ENCODE data around the gene TMEM203. TPM values are rescaled to one million over a fixed set of nuclear protein-coding genes. Genes with fewer than 3 reads are reported as not detected.

The TMEM203 gene
- total RNA-seq, 4 donors from 2014 or later, result 18.9 to 42.1 (median 28.7) TPM

GRCh38 chr9:137237759-137238726 lies 32.6 kb upstream of the TMEM203 start:
- TF ChIP-seq CTCF (IDR thresholded peaks at IDR 0.05) (peak in 1 of 5 experiments; percentile 21), POLR2AphosphoS5 (IDR thresholded peaks at IDR 0.05) (peak; percentile 57 to 77 (median 76)), EP300 (IDR thresholded peaks at IDR 0.05; ENCODE audit: low read depth) (no peak), POLR2A (IDR thresholded peaks at IDR 0.05) (peak; percentile 48)
- H3K4me3 ChIP-seq, result no peak overlapping the region
- 57% methylated on average over 7 of the region's 13 CpGs; no CpG with 5 or more reads in 1 of the 2 donors for WGBS, 2 donors (ENCODE audit: low coverage in 1 of 2)
- H3K27ac ChIP-seq, result peak overlapping the region; percentile 99 to 100 (median 100)
- peaks cover 0 to 5% (median 0%) of the 10 kb centered on the region in 4 donors for H3K36me3 ChIP-seq
- no peaks in the 10 kb centered on the region for H3K9me3 ChIP-seq
- in situ Hi-C loops (cut with MboI; ENCODE audit: low pct_ligation_motif_present in 1 of 4, low pct_unique_long_range_greater_than_20kb in 1 of 4, low sequenced_read_pairs in 3 of 4), result loop anchor here in 1 of 4 donors (10.0 kb wide), 1 partner anchor 113 kb away; no protein-coding TSS in a partner anchor
- H3K27me3 ChIP-seq, result peaks cover 20% of the 10 kb centered on the region
- H3K4me1 ChIP-seq, result peaks cover 44 to 64% (median 50%) of the 10 kb centered on the region in 4 donors
- peak; percentile 75 for DNase-seq
- intact Hi-C loops (cut with DNase I; ENCODE audit: low total_unique reads), result no loop called here

GRCh38 chr9:137236936-137237421 lies 31.5 kb upstream of the TMEM203 start:
- TF ChIP-seq POLR2A (IDR thresholded peaks at IDR 0.05) (no peak), EP300 (IDR thresholded peaks at IDR 0.05; ENCODE audit: low read depth) (no peak), CTCF (IDR thresholded peaks at IDR 0.05) (no peak), POLR2AphosphoS5 (IDR thresholded peaks at IDR 0.05) (no peak)
- in situ Hi-C loops (cut with MboI; ENCODE audit: low pct_ligation_motif_present in 1 of 4, low pct_unique_long_range_greater_than_20kb in 1 of 4, low sequenced_read_pairs in 3 of 4), result loop anchor here in 1 of 4 donors (10.0 kb wide), 1 partner anchor 112 kb away; no protein-coding TSS in a partner anchor

GRCh38 chr9:137236238-137236935 lies 30.9 kb upstream of the TMEM203 start:
- Histone ChIP-seq H3K4me1 (peaks cover 34 to 52% (median 44%) of the 10 kb centered on the region in 4 donors), H3K36me3 (no peaks in the 10 kb centered on the region), H3K27me3 (peaks cover 37% of the 10 kb centered on the region), H3K4me3 (peak overlapping the region in 1 of 4 donors; percentile 26), H3K27ac (peak overlapping the region in 3 of 4 donors; percentile 99 to 100 (median 99)), H3K9me3 (no peaks in the 10 kb centered on the region)
- WGBS, 2 donors (ENCODE audit: low coverage in 1 of 2), result 6% methylated on average over 23 of the region's 31 CpGs; no CpG with 5 or more reads in 1 of the 2 donors
- intact Hi-C loops (cut with DNase I; ENCODE audit: low total_unique reads) (no loop called here), in situ Hi-C loops (cut with MboI; ENCODE audit: low pct_ligation_motif_present in 1 of 4, low pct_unique_long_range_greater_than_20kb in 1 of 4, low sequenced_read_pairs in 3 of 4) (loop anchor here in 1 of 4 donors (10.0 kb wide), 1 partner anchor 112 kb away; no protein-coding TSS in a partner anchor)
- TF ChIP-seq CTCF (IDR thresholded peaks at IDR 0.05), result peak; percentile 99 to 100 (median 100)
- TF ChIP-seq EP300 (IDR thresholded peaks at IDR 0.05; ENCODE audit: low read depth), result no peak
- DNase-seq, result peak; percentile 93

More at GRCh38 chr9:137236936-137237421, 31.5 kb upstream of the TMEM203 start:
- H3K36me3 ChIP-seq, result no peaks in the 10 kb centered on the region
- peak overlapping the region; percentile 99 to 100 (median 100) for H3K27ac ChIP-seq
- intact Hi-C loops (cut with DNase I; ENCODE audit: low total_unique reads), result no loop called here
- H3K9me3 ChIP-seq, result no peaks in the 10 kb centered on the region
- H3K4me1 ChIP-seq, result peaks cover 34 to 56% (median 44%) of the 10 kb centered on the region in 4 donors
- WGBS, 2 donors (ENCODE audit: low coverage in 1 of 2), result 37% methylated on average over 4 of the region's 11 CpGs; no CpG with 5 or more reads in 1 of the 2 donors
- peak overlapping the region in 1 of 4 donors; percentile 26 for H3K4me3 ChIP-seq
- no peak for DNase-seq
- H3K27me3 ChIP-seq, result peaks cover 31% of the 10 kb centered on the region
